ENCODE data around the gene ERCC4.
A peak's percentile ranks its signal among the peaks of the same experiment; 100 is the strongest.

The ERCC4 gene

GRCh38 chr16:13911306-13911705, 8.6 kb upstream of the ERCC4 start:
- no peak overlapping the region for H3K27ac ChIP-seq
- TF ChIP-seq ZFX (IDR thresholded peaks at IDR 0.05; ENCODE audit: borderline replicate concordance): no peak
- no peak for TF ChIP-seq CTCF (IDR thresholded peaks at IDR 0.05)

- no peak overlapping the region for H3K27ac ChIP-seq
- TF ChIP-seq ZFX (IDR thresholded peaks at IDR 0.05; ENCODE audit: borderline replicate concordance) (no peak), CTCF (IDR thresholded peaks at IDR 0.05) (no peak)
Observed at GRCh38 chr16:13911871-13912270, 8.1 kb upstream of the ERCC4 start.

- TF ChIP-seq ZFX (IDR thresholded peaks at IDR 0.05; ENCODE audit: borderline replicate concordance) (no peak), CTCF (IDR thresholded peaks at IDR 0.05) (no peak)
- H3K27ac ChIP-seq: no peak overlapping the region
Observed at GRCh38 chr16:13912891-13913290, 7.1 kb upstream of the ERCC4 start.

GRCh38 chr16:13913374-13914292, 6.3 kb upstream of the ERCC4 start:
- TF ChIP-seq ZFX (IDR thresholded peaks at IDR 0.05; ENCODE audit: borderline replicate concordance) (no peak), CTCF (IDR thresholded peaks at IDR 0.05) (no peak)

GRCh38 chr16:13915033-13915635, 4.8 kb upstream of the ERCC4 start:
- TF ChIP-seq CTCF (IDR thresholded peaks at IDR 0.05) (no peak), ZFX (IDR thresholded peaks at IDR 0.05; ENCODE audit: borderline replicate concordance) (no peak)
- no peak overlapping the region for H3K27ac ChIP-seq

More at GRCh38 chr16:13913374-13914292, 6.3 kb upstream of the ERCC4 start:
- no peak overlapping the region for H3K27ac ChIP-seq

GRCh38 chr16:13919330-13919682, 648 bp upstream of the ERCC4 start:
- peak overlapping the region; percentile 55 for H3K27ac ChIP-seq
- TF ChIP-seq ZFX (IDR thresholded peaks at IDR 0.05; ENCODE audit: borderline replicate concordance) (no peak), CTCF (IDR thresholded peaks at IDR 0.05) (no peak)

- H3K27ac ChIP-seq: peak overlapping the region; percentile 55
- TF ChIP-seq CTCF (IDR thresholded peaks at IDR 0.05) (no peak), ZFX (IDR thresholded peaks at IDR 0.05; ENCODE audit: borderline replicate concordance) (no peak)
Observed at GRCh38 chr16:13920510-13920818, 510 bp downstream of the ERCC4 start.

Data from 22Rv1 (cell line).